K562 (cell line): Measurements from ENCODE around the gene ABHD4. TPM values are rescaled to one million over a fixed set of nuclear protein-coding genes. Genes with fewer than 3 reads are reported as not detected.

Source experiments
- CCNT2 ChIP-seq: IDR thresholded peaks from 2 replicates; pipeline ENCODE4 v1.6.1; 2011; ENCODE audit warnings: borderline replicate concordance, low read depth, mild to moderate bottlenecking, moderate library complexity, mixed read lengths, low read length; ENCODE audit not compliant: insufficient read length; ENCODE audit errors: extremely low read depth
- MXD1 ChIP-seq: fragments of 250-450 bp; sonication (Bioruptor Pico); IDR thresholded peaks from 2 replicates; pipeline ENCODE4 v1.8.0; 2021; ENCODE audit warnings: borderline replicate concordance, mild to moderate bottlenecking, moderate library complexity; ENCODE audit not compliant: poor library complexity, severe bottlenecking
- SETDB1 ChIP-seq: IDR thresholded peaks from one replicate; pipeline ENCODE4 v1.6.1; 2012; ENCODE audit warnings: low read length, control low read depth, inconsistent platforms
- SRSF3 ChIP-seq: fragments of 200-400 bp; formaldehyde crosslinking; IDR thresholded peaks from 2 replicates; pipeline ENCODE4 v1.6.1; 2016; ENCODE audit warnings: mild to moderate bottlenecking, low read length, moderate library complexity; ENCODE audit not compliant: insufficient read depth
- TEAD4 ChIP-seq, 2 experiments: sonication (generic) in 1 of 2; formaldehyde crosslinking in 1 of 2; IDR thresholded peaks; 2 replicates each; pipeline versions ENCODE4 v1.6.1 to v1.8.0; 2012 to 2022; ENCODE audit warnings: borderline replicate concordance in 1 of 2, inconsistent platforms in 1 of 2, low read length in 1 of 2, mild to moderate bottlenecking in 1 of 2, missing genetic modification reagents in 1 of 2
- ZNF24 ChIP-seq: fragments of 450-650 bp; IDR thresholded peaks from 2 replicates; pipeline ENCODE4 v1.6.1; 2016
- polyA plus RNA-seq, 8 experiments: library from polyadenylated mRNA; depleted of rRNA in 4 of 8; stranded (reverse) in 5 of 8; unstranded in 3 of 8; fragments of >200 nt; fragmentation: Nextera tagmentation in 2 of 8; fragmentation: Illumina TruSeq in 1 of 8; extraction: Ambion mirVana in 2 of 8; extraction: Trizol in 1 of 8; gene quantifications; 2 replicates each; pipeline versions ENCODE4 v1.2.1 to v1.2.3, GENCODE V29; 2011 to 2014; ENCODE audit warnings: inconsistent platforms in 1 of 8, missing spikeins in 1 of 8
- total RNA-seq, 7 experiments: library from RNA; depleted of rRNA in 6 of 7; stranded (reverse); fragments of >200 nt in 6 of 7; fragmentation: Illumina TruSeq in 2 of 7; extraction: Trizol in 2 of 7; gene quantifications; 2 replicates each; pipeline versions ENCODE4 v1.2.1 to v1.2.3, GENCODE V29; 2011 to 2021; ENCODE audit warnings: low replicate concordance in 1 of 7
- TF ChIP-seq, protein P1 (sequence below): IDR thresholded peaks from 2 replicates; pipeline ENCODE4 v1.6.1; 2014; ENCODE audit warnings: antibody characterized with exemption
- TF ChIP-seq, protein P2 (sequence below), 3 experiments: fragments of 200-800 bp in 1 of 3; fragments of 250-450 bp in 1 of 3; fragments of 450-650 bp in 1 of 3; sonication (Bioruptor Pico) in 1 of 3; sonication (Bioruptor generic) in 1 of 3; formaldehyde crosslinking in 1 of 3; IDR thresholded peaks; 2 replicates each; pipeline versions ENCODE4 v1.6.1 to v1.8.0; 2016 to 2022; ENCODE audit warnings: mild to moderate bottlenecking in 2 of 3, missing genetic modification characterization in 2 of 3, missing compliant biosample characterization in 1 of 3, moderate library complexity in 1 of 3
- TF ChIP-seq, protein P3 (sequence below): fragments of 450-650 bp; IDR thresholded peaks from 2 replicates; pipeline ENCODE4 v1.6.1; 2016; ENCODE audit warnings: mild to moderate bottlenecking, moderate library complexity

The ABHD4 gene
- total and polyA plus RNA-seq, 9 of the 15 experiments (the other 6 are each of a cell fraction or from before 2014, with no cell fraction given): 3.6 to 12.0 (median 7.2) TPM

GRCh38 chr14:22650960-22651521, 52.9 kb downstream of the ABHD4 start (continued):
- TF ChIP-seq, protein P1, sequence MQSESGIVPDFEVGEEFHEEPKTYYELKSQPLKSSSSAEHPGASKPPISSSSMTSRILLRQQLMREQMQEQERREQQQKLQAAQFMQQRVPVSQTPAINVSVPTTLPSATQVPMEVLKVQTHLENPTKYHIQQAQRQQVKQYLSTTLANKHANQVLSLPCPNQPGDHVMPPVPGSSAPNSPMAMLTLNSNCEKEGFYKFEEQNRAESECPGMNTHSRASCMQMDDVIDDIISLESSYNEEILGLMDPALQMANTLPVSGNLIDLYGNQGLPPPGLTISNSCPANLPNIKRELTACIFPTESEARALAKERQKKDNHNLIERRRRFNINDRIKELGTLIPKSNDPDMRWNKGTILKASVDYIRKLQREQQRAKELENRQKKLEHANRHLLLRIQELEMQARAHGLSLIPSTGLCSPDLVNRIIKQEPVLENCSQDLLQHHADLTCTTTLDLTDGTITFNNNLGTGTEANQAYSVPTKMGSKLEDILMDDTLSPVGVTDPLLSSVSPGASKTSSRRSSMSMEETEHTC: no peak
- TF ChIP-seq ZNF24 (no peak), TEAD4 (IDR thresholded peaks at IDR 0.05; ENCODE audit: low read length) (peak; percentile 70; the same call in 1 of the 2 replicates), TEAD4 (CRISPR knock-in tag; IDR thresholded peaks at IDR 0.05; ENCODE audit: borderline replicate concordance) (no peak), SETDB1 (no peak), CCNT2 (peak; percentile 16), SRSF3 (no peak), MXD1 (CRISPR knock-in tag) (no peak)
- TF ChIP-seq, protein P2, sequence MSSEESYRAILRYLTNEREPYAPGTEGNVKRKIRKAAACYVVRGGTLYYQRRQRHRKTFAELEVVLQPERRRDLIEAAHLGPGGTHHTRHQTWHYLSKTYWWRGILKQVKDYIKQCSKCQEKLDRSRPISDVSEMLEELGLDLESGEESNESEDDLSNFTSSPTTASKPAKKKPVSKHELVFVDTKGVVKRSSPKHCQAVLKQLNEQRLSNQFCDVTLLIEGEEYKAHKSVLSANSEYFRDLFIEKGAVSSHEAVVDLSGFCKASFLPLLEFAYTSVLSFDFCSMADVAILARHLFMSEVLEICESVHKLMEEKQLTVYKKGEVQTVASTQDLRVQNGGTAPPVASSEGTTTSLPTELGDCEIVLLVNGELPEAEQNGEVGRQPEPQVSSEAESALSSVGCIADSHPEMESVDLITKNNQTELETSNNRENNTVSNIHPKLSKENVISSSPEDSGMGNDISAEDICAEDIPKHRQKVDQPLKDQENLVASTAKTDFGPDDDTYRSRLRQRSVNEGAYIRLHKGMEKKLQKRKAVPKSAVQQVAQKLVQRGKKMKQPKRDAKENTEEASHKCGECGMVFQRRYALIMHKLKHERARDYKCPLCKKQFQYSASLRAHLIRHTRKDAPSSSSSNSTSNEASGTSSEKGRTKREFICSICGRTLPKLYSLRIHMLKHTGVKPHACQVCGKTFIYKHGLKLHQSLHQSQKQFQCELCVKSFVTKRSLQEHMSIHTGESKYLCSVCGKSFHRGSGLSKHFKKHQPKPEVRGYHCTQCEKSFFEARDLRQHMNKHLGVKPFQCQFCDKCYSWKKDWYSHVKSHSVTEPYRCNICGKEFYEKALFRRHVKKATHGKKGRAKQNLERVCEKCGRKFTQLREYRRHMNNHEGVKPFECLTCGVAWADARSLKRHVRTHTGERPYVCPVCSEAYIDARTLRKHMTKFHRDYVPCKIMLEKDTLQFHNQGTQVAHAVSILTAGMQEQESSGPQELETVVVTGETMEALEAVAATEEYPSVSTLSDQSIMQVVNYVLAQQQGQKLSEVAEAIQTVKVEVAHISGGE (CRISPR knock-in tag; IDR thresholded peaks at IDR 0.05): no peak
- TF ChIP-seq, protein P3, sequence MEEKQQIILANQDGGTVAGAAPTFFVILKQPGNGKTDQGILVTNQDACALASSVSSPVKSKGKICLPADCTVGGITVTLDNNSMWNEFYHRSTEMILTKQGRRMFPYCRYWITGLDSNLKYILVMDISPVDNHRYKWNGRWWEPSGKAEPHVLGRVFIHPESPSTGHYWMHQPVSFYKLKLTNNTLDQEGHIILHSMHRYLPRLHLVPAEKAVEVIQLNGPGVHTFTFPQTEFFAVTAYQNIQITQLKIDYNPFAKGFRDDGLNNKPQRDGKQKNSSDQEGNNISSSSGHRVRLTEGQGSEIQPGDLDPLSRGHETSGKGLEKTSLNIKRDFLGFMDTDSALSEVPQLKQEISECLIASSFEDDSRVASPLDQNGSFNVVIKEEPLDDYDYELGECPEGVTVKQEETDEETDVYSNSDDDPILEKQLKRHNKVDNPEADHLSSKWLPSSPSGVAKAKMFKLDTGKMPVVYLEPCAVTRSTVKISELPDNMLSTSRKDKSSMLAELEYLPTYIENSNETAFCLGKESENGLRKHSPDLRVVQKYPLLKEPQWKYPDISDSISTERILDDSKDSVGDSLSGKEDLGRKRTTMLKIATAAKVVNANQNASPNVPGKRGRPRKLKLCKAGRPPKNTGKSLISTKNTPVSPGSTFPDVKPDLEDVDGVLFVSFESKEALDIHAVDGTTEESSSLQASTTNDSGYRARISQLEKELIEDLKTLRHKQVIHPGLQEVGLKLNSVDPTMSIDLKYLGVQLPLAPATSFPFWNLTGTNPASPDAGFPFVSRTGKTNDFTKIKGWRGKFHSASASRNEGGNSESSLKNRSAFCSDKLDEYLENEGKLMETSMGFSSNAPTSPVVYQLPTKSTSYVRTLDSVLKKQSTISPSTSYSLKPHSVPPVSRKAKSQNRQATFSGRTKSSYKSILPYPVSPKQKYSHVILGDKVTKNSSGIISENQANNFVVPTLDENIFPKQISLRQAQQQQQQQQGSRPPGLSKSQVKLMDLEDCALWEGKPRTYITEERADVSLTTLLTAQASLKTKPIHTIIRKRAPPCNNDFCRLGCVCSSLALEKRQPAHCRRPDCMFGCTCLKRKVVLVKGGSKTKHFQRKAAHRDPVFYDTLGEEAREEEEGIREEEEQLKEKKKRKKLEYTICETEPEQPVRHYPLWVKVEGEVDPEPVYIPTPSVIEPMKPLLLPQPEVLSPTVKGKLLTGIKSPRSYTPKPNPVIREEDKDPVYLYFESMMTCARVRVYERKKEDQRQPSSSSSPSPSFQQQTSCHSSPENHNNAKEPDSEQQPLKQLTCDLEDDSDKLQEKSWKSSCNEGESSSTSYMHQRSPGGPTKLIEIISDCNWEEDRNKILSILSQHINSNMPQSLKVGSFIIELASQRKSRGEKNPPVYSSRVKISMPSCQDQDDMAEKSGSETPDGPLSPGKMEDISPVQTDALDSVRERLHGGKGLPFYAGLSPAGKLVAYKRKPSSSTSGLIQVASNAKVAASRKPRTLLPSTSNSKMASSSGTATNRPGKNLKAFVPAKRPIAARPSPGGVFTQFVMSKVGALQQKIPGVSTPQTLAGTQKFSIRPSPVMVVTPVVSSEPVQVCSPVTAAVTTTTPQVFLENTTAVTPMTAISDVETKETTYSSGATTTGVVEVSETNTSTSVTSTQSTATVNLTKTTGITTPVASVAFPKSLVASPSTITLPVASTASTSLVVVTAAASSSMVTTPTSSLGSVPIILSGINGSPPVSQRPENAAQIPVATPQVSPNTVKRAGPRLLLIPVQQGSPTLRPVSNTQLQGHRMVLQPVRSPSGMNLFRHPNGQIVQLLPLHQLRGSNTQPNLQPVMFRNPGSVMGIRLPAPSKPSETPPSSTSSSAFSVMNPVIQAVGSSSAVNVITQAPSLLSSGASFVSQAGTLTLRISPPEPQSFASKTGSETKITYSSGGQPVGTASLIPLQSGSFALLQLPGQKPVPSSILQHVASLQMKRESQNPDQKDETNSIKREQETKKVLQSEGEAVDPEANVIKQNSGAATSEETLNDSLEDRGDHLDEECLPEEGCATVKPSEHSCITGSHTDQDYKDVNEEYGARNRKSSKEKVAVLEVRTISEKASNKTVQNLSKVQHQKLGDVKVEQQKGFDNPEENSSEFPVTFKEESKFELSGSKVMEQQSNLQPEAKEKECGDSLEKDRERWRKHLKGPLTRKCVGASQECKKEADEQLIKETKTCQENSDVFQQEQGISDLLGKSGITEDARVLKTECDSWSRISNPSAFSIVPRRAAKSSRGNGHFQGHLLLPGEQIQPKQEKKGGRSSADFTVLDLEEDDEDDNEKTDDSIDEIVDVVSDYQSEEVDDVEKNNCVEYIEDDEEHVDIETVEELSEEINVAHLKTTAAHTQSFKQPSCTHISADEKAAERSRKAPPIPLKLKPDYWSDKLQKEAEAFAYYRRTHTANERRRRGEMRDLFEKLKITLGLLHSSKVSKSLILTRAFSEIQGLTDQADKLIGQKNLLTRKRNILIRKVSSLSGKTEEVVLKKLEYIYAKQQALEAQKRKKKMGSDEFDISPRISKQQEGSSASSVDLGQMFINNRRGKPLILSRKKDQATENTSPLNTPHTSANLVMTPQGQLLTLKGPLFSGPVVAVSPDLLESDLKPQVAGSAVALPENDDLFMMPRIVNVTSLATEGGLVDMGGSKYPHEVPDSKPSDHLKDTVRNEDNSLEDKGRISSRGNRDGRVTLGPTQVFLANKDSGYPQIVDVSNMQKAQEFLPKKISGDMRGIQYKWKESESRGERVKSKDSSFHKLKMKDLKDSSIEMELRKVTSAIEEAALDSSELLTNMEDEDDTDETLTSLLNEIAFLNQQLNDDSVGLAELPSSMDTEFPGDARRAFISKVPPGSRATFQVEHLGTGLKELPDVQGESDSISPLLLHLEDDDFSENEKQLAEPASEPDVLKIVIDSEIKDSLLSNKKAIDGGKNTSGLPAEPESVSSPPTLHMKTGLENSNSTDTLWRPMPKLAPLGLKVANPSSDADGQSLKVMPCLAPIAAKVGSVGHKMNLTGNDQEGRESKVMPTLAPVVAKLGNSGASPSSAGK: no peak
